GM19395 (cell line): ENCODE results near the gene NEU4.

Experiments
- ATAC-seq: cut with Tn5 transposase; IDR thresholded peaks from one replicate; pipeline ENCODE4 v1.9.1; 2021; ENCODE audit warnings: mild to moderate bottlenecking, moderate library complexity; ENCODE audit not compliant: unreplicated experiment

NEU4 gene

GRCh38 chr2:241860184-241861078, 51.4 kb downstream of the NEU4 start:
- peak; percentile 6 for ATAC-seq

- no peak for ATAC-seq
Observed at GRCh38 chr2:241861264-241861663, 52.3 kb downstream of the NEU4 start.

- ATAC-seq = no peak
Observed at GRCh38 chr2:241862093-241862492, 53.1 kb downstream of the NEU4 start.

- ATAC-seq = no peak
Observed at GRCh38 chr2:241862775-241863535, 54.0 kb downstream of the NEU4 start.

GRCh38 chr2:241863536-241863954, 54.6 kb downstream of the NEU4 start:
- ATAC-seq = no peak

GRCh38 chr2:241864168-241864849, 55.3 kb downstream of the NEU4 start:
- ATAC-seq = no peak

- no peak for ATAC-seq
Observed at GRCh38 chr2:241864850-241865213, 55.8 kb downstream of the NEU4 start.

GRCh38 chr2:241865416-241865956, 56.5 kb downstream of the NEU4 start:
- no peak for ATAC-seq

- no peak for ATAC-seq
Observed at GRCh38 chr2:241865957-241866789, 57.2 kb downstream of the NEU4 start.
